ENCODE measurements around the gene KCNJ13. TPM values are rescaled to one million over a fixed set of nuclear protein-coding genes. Genes with fewer than 3 reads are reported as not detected.

KCNJ13 gene
- total RNA-seq, 1 donor from 2014 or later = not detected

DNA sequence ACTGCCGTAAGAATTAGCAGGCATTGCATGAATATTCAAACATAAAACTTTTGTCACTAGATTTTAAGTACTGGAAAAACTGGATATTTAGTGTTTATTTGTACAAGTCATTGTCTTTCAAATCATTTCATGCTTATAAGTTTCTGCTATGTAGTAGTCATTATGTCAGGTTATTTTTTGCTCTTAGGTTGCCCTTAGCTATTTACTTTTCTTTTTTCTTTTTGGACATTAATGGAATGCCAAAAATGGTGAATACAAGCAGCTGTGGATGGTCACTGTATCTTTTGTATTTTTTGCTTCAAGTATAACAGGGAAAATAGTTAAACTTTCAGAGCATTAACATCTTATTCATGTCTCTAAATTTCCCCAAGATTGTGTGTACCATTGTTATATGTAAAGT, 18.6 kb upstream of the KCNJ13 start:
- H3K9me3 Mint-ChIP-seq (ENCODE audit: low read depth) = no peaks in the 10 kb centered on the region
- peaks cover 40% of the 10 kb centered on the region for H3K36me3 Mint-ChIP-seq (ENCODE audit: low read depth)
- no peak for DNase-seq (ENCODE audit: low spot score)
- H3K4me3 Mint-ChIP-seq (ENCODE audit: unreplicated experiment) = no peak overlapping the region
- H3K27ac Mint-ChIP-seq (ENCODE audit: unreplicated experiment) = peak overlapping the region; percentile 75
- H3K4me1 Mint-ChIP-seq (ENCODE audit: low read depth) = peaks cover 19% of the 10 kb centered on the region
- no peaks in the 10 kb centered on the region for H3K27me3 Mint-ChIP-seq (ENCODE audit: low read depth)
- TF ChIP-seq, protein P1, sequence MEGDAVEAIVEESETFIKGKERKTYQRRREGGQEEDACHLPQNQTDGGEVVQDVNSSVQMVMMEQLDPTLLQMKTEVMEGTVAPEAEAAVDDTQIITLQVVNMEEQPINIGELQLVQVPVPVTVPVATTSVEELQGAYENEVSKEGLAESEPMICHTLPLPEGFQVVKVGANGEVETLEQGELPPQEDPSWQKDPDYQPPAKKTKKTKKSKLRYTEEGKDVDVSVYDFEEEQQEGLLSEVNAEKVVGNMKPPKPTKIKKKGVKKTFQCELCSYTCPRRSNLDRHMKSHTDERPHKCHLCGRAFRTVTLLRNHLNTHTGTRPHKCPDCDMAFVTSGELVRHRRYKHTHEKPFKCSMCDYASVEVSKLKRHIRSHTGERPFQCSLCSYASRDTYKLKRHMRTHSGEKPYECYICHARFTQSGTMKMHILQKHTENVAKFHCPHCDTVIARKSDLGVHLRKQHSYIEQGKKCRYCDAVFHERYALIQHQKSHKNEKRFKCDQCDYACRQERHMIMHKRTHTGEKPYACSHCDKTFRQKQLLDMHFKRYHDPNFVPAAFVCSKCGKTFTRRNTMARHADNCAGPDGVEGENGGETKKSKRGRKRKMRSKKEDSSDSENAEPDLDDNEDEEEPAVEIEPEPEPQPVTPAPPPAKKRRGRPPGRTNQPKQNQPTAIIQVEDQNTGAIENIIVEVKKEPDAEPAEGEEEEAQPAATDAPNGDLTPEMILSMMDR (IDR thresholded peaks at IDR 0.05) = no peak

DNA sequence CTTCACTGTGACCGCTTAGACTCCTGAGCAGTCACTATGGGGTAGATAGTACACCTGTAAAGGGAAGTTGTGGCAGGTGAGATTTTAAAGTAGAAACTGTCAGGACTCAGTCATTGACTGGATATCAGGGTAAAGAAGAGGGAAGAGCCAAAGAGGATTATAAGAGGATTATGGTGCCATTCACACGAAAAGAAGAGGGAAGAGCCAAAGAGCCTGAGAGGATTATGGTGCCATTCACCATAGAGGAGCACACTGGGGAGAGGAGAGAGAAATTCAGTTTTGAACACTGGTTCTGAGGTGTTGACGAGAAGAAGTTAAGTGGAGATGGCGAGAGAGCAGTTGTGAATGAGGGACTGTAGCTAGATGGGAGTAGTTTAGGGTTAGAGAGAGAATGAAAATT, 16.9 kb upstream of the KCNJ13 start:
- no peak overlapping the region for H3K4me3 Mint-ChIP-seq (ENCODE audit: unreplicated experiment)
- H3K9me3 Mint-ChIP-seq (ENCODE audit: low read depth) = no peaks in the 10 kb centered on the region
- TF ChIP-seq, protein P1 (IDR thresholded peaks at IDR 0.05) = no peak
- no peak for DNase-seq (ENCODE audit: low spot score)
- no peaks in the 10 kb centered on the region for H3K27me3 Mint-ChIP-seq (ENCODE audit: low read depth)
- no peak overlapping the region for H3K27ac Mint-ChIP-seq (ENCODE audit: unreplicated experiment)
- H3K36me3 Mint-ChIP-seq (ENCODE audit: low read depth) = peaks cover 38% of the 10 kb centered on the region
- H3K4me1 Mint-ChIP-seq (ENCODE audit: low read depth) = peaks cover 24% of the 10 kb centered on the region

DNA sequence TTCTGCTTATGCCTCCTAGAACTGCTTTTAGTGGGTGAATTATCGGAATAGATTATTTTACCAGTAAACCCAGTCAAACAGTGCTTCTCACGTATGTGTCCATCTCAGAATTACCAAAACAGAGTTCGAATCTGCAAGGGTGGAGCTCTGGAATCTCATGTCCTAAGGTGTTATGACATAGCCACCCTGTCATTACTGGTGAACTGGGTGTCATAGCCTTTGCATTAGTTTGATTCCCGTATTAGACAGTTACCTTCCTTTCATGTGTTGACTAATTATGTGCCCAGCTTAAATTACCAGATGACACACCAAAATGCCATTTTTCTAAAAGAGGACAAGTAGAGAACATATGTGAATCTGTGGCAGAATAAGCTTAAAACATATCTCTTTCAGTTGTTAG, 15.2 kb upstream of the KCNJ13 start:
- TF ChIP-seq, protein P1 (IDR thresholded peaks at IDR 0.05) = no peak
- H3K4me1 Mint-ChIP-seq (ENCODE audit: low read depth) = peaks cover 24% of the 10 kb centered on the region
- H3K36me3 Mint-ChIP-seq (ENCODE audit: low read depth) = peaks cover 36% of the 10 kb centered on the region
- H3K9me3 Mint-ChIP-seq (ENCODE audit: low read depth) = no peaks in the 10 kb centered on the region
- no peaks in the 10 kb centered on the region for H3K27me3 Mint-ChIP-seq (ENCODE audit: low read depth)
- H3K27ac Mint-ChIP-seq (ENCODE audit: unreplicated experiment) = no peak overlapping the region
- H3K4me3 Mint-ChIP-seq (ENCODE audit: unreplicated experiment) = no peak overlapping the region
- DNase-seq (ENCODE audit: low spot score) = no peak

DNA sequence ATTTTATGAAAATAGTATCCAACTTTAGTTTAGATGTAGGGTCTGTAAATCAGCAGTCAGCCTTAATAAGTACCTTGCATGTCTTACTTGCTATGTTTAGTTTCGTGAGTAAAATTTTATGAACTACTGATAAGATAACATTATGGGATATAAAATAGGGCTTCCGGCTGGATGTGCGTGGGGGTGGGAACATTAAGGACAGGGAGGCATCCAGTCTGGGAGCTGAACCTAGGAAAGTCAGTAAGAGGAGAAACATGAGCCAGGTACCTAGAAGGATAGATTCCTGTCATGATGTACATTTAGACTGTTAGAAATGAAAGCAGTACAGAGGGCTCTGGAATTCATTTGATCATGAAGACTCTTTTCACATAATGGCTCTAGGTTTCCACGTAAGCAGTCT, 12.7 kb upstream of the KCNJ13 start:
- Mint-ChIP-seq H3K27ac (ENCODE audit: unreplicated experiment) (peak overlapping the region; percentile 37), H3K27me3 (ENCODE audit: low read depth) (no peaks in the 10 kb centered on the region), H3K4me3 (ENCODE audit: unreplicated experiment) (no peak overlapping the region), H3K9me3 (ENCODE audit: low read depth) (no peaks in the 10 kb centered on the region), H3K36me3 (ENCODE audit: low read depth) (peaks cover 30% of the 10 kb centered on the region), H3K4me1 (ENCODE audit: low read depth) (peaks cover 7% of the 10 kb centered on the region)
- DNase-seq (ENCODE audit: low spot score) = no peak
- TF ChIP-seq, protein P1 (IDR thresholded peaks at IDR 0.05) = no peak

DNA sequence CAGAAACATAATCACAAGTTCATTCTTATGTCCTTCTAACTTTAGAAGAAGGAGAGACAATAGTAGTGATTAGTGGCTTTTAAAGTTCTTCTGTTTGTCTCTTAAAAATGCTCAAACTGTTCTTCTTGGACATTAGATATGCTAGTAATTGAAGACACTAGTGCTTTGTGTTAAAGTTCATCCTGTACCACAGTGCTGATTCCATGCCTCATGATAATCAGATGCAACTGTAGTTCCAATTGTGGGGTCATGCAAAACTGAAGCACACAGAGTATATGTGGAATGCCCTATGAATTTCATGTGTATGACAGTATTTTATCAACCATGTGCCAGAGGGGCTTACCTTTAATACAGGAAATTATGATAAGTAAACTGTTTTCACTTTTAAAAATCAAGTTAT, 11.4 kb upstream of the KCNJ13 start:
- no peaks in the 10 kb centered on the region for H3K27me3 Mint-ChIP-seq (ENCODE audit: low read depth)

More for the DNA sequence above, 11.4 kb upstream of the KCNJ13 start:
- Mint-ChIP-seq H3K27ac (ENCODE audit: unreplicated experiment) (no peak overlapping the region), H3K4me1 (ENCODE audit: low read depth) (peaks cover 9% of the 10 kb centered on the region), H3K36me3 (ENCODE audit: low read depth) (peaks cover 32% of the 10 kb centered on the region), H3K9me3 (ENCODE audit: low read depth) (no peaks in the 10 kb centered on the region), H3K4me3 (ENCODE audit: unreplicated experiment) (no peak overlapping the region)
- no peak for DNase-seq (ENCODE audit: low spot score)
- TF ChIP-seq, protein P1 (IDR thresholded peaks at IDR 0.05) = no peak

Measured in chondrocyte (in vitro differentiated cells).